Fibroblast of skin of left quadriceps (primary cell): ENCODE results near the gene GAS7.
A peak's percentile ranks its signal among the peaks of the same experiment; 100 is the strongest.

Experiments
- DNase-seq, 2 experiments: peaks; one replicate each; pipeline ENCODE4 v3.0.0-alpha.2; 2013; ENCODE audit warnings: low read depth in 2 of 2

GAS7 gene

DNA sequence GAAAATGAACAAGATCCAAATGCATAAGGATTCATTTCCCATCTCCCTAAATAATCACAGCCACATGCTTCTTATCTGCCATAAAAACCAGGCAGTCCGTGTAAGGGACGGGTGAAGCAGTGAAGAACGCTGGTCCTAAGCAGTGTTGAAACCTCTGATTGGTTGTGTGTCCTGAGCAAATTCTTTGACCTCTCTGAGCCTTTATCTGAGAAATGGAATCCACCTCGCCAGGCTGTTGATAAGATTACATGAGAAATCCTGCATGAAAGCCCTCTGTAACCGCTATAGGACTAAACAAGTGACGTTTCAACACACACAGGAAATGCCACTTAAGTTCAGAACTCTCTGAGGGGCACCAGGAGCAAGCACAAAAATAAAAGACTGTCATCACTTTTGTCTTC is 26.8 kb downstream of the GAS7 start:
- no peak for DNase-seq

DNA sequence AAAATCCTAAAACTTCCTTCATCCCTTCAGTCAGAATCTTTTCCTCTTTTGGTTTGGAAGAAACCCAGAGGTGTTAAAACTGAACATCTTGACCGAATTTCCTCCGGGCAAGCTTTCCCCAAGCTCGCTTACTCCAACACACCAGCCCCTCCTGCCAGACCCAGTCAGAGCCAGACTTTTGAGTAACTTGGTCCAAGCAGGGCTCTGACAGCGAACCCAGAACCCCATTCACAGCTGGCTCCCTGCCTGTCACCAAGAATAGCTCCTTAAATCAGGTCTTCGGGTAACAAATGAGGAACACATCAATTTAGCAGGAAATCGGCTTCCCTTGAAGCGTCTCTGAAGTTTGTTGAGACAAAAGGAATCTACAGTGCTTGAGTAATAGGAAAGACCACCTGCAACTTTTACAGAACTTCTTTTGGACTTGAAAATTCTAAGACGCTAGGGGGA is 27.3 kb downstream of the GAS7 start:
- peak in 1 of 2 experiments; percentile 53 for DNase-seq

DNA sequence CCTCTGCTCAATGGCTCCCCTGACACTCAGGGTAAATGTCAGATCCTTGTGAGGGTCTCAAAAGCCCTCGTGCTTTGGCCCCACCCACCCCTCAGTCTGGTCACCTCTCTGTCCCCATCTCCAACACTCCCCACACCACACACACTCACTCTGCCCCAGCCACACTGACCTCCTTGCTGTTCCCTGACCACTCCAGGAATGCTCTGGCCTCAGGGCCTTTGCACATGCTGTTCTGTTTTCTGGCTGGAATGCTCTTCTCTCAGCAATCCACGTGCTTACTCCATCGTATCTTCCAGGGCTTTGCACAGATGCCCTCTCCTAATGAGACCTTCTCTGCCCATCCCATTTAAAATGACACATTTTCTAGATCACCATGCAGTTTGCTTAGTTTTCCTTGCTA is 28.2 kb downstream of the GAS7 start:
- DNase-seq: no peak

DNA sequence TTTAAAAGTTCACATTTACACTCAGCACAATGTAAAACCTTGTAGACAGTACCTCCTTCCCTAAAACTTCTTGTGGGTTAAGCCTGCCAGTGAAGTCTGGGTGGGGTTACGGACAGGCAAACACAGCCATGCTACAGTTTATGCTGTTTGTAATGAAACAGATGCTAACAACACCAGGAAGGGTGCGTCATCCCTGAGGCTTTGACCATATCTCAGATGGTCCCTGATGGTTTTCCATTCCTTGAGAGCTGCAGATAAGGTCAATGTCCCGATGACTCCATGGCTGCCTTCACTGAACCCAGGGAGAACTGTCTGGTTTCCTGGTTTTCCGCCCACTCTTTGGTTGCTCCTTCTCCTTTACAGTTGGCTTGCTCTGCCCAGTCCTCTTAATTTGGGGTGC is 29.1 kb downstream of the GAS7 start:
- no peak for DNase-seq

DNA sequence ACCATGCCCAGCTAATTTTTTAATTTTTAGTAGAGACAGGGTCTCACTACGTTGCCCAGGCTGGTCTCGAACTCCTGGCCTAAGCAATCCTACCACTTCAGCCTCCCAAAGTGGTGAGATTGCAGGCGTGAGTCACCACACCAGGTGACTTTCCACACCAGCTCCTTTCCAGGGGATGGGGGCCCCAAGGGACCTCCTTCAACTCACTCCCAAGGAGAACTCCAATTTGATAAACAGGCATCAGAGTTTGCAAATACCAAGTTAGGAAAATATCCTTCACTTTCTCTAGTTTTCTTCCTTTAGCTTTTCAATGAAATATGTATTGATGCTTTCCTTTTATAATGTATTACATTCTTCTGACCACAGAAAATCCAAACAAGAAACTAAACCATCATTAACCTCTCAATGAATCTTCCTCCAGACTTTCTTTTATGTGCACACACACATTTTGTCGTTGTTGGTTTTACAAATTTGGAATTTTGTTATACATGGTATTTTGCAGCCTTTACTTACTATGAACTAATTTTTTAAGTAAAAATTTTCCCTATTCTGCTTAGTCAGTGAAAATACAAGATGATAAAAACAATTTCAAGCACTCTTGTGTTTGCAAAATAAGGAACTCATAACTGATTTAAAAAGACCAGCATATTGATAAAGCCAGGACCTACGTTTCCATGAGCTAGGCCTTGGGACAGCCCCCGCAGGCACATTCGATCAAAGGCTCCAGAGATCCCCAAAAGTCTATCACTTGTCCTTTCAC is 32.0 kb downstream of the GAS7 start:
- peak in 1 of 2 experiments; percentile 20 for DNase-seq

DNA sequence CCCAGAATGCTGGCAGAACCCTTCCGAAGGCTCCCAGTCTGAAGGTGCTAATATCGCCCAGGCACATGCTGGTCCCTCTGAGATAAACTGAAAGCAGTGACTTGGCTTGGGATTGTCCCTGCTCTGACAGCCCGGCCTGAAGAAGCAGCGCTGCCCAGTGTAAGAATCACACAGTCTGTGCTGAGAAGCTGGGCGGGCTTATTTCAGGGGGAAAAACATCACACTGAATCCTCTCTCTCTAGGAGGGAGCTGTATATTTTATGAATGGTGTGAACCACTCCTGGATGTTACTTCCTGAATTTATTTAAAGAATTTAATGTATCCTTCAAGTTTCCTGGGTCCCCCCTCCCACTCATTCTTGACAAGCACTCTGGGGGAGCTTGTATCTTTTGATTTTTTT is 36.3 kb downstream of the GAS7 start:
- DNase-seq: no peak

DNA sequence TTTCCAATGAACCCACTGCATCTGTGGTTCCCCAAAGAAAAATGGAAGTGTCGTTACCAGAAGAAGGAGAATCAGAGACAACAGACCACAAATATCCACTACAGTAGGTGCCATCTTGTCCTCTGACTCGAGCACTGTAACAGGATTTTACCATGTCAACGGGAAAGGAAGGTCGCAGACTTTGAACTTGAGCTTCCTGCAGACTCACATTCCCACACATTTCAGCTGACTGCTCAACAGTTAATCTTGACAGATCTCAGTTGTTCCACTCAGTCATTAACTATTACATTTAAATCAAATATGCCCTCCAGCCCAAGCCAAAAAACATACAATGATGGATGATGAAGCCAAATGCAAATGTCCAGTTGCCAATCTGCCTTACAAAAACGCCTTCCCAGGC is 37.0 kb downstream of the GAS7 start:
- no peak for DNase-seq

DNA sequence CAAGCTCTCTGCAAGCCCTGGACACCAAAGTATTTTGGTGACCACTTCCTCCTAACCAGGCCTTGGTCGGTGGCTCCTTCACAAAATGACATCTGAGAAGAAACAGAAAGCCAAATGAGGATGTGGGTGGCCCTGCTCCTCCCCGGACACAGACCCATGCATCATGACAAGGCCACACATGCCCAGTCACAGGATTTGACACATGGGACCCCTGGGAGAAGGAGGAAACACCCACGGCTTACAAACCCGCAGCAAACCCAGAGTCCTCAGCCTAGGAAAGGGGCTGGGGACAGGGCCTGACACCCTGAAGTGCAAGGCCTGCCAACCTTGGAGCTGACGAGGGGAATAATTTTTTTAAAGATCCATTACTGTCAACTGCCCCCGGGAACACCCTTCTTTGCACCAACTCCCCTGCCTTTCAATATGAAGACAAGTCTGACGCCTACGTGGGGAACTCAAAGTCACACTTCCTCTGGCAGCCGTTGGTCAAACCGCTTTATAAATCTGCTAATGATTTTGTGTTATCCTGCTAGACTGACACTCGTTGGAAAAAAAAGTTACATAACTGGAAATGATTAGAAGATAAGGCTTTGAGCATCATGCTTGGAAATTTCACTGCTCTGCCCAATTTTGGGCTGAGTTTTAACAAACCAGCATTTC is 41.3 kb downstream of the GAS7 start:
- DNase-seq: no peak

DNA sequence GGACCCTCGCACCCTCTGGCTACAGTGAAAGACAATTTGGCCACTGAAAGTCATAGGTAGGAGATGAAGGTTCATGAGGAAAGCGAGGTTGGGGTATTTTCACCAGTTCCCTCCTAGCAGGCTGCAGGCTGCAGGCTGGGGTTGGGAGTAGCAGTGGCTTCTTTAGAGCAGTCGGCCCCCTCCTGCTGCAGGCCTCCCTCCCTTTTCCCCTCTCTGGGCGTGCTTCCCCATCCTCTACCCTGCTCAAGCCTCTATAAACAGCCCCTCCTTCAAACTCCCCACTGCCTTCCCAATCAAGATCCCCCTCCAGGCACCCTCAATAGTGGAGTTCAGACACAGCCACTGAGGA is 41.8 kb downstream of the GAS7 start:
- no peak for DNase-seq

DNA sequence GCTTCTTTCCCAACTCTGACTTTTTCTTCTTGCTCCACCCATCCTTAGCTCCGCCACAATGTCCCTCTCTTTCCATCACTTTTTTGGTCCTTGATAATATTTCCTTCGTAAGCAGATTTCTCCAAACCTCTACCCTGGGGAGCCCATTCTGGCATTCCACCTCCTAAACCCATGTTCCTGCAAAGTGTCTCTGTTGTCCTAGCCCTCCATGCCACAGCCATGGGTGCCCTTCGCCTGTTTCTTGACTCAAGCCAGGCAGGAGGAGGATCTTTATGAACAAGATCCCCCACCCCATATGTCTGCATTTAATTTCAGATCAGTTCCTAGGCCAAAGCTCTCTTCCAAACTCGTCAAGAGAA is 42.4 kb downstream of the GAS7 start:
- no peak for DNase-seq

DNA sequence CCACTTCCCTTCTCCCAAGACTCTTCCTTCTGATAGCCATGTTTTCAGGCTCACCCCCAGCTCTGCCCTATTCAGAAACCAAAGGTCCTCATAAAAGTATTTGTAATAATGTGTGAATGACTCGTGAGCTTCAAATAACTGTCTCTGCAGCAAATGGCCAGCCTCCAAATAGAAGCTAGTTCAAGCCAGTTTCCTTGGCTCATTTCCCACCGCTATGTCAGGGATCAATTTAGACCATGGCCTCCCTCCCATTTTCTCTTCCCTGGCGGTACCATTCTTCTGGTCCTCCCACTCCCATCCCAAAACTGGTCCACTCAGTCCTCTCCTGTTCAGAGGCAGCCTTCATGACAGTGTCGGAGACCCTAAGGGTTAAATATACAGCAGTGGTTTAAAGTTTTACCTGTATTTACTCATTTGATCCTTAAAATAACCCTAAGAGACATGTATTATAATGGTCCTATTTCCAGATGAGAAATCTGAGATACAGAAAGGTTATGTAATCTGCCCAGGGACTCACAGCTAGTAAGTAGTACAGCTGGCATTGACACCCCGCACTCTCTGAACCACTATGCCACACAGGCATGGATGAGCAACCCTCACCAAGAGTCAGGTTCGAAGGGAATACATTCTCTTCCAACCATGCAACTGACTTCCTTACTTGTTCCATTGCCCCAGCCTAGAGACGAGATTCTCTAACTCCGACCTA is 42.9 kb downstream of the GAS7 start:
- peak; percentile 63 to 64 for DNase-seq

DNA sequence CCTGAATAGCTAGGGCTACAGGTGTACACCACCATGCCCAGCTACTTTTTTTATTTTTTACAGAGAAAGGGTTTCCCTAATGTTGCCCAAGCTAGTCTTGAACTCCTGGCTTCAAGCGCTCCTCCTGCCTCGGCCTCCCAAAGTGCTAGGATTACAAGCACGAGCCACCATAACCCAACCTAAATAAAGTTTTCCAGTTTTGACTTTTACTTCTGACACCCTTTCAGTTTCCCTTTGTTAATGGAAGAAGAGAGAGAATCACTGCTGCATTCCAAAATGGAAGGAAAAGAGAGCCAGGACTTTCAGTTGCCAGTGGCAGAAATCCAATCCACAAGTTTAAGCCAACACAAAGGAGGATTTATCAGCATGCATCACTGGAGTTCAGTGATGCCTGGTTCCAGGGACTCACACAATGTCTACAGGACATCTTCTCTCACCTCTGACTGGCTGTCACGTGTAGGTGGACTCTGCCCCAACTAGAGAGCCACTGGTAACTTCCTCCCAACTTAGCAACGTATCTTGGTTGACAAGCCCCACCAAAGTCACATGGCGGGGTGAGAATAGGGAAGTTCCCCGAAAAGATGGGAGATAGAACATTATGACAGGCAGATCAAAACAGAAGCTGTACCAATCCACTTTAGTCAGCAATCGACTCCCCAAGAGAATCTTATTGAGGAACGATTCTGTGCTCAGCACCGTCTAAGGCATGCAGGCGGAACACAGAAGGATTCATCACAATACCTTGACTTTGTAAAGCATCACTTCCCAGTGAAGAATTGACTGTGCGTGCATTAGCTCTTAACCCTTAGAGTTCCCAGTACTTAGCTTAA is 46.5 kb downstream of the GAS7 start:
- no peak for DNase-seq

DNA sequence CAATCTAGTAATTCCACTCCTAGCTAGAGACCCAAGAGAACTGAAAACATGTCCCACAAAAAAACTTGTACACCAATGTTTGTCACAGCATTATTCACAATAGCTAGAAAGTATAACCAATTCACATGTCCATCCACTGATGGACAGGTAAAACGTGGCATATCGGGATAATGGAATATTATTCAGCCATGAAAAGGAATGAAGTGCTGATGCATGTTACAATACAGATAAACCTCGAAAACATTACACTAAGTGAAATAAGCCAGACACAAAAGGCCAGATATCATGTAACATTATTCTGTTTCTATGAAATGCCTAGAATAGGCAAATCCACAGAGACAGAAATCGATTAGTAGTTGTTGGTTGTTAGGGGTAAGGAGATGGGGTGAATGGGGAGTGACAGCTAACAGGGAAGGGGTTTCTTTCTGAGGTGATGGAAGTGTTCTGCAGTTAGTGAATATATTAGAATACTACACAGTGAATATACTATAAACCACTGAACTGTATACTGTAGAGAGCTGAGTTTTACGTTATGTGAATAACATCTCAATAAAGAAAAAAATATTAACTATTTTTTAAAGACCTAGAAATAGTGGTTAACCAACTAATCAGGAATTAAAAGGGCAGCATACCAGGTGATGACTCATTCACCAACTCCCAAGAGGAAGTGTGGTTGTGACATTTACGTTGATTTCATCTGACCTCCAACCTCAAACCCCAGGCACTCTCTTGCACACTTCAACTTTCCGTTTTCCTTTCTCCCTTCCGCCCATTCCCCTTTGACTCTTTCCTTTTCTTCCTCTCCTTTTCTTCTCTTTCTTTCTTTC is 48.6 kb downstream of the GAS7 start:
- DNase-seq: peak in 1 of 2 experiments; percentile 66

DNA sequence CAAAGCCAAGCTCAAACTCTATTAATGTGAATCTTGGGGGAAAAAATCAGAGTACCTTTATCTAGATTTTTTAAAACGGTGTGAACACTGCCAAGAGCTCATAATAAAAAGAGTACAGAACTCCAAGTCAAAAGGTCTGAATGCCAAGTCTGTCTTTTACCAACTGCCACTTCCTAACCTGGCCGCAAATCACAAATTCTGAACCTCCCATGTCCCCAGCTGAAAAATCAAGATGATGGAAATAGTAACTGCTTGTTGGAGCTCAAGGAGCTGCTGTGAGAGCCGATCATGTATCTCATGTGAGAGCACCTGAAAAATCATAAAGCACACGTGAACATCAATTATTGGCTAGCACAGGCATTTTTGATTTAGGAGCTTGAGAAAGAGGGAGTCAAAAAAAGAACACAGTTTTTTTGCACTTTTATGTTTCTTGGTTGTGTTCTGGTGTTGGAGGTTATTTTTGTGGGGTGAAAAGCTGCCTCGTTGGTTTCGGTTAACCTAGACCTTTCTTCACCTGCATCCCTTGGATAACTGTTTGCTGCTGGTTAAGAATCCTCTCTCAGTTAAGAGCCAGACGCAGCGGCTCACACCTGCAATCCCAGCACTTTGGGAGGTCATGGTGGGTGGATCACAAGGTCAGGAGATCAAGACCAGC is 50.5 kb downstream of the GAS7 start:
- no peak for DNase-seq

DNA sequence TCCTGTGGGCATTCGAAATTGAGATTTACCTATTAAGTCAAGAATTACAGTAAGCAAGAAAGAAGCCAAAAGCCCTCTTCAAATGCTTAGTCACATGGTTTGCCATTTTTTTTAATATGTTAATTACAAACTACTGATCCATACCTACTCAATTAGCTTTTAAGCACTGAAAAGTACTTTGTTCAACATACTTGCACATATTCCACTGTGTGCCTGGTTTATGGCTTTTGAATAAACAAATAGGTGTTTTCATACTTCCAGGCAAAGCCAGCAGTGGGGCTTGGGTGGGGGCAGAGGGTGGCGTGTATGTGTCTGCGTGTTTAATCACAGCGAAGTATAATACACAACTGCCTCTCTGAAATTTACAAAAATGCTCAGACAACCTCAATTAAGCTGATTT is 51.4 kb downstream of the GAS7 start:
- DNase-seq: no peak

DNA sequence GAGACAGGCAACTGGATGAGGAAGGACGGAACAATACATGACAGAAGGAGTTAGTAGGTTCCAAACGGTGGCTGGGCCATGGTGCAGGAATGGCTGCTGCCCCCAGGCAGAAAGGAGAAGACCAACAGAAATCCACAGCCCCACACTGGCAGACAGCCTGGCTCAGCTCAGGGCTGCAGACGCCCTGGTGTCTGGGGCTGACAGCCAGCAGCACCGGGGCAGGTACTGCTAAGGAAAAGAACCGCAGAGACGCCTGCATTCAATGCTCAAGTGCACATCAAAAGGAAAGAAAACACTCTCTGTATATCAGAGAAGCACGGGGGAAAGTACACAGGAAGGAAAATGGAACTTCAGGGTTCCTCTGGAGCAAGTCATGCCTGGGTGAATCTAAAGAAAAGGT is 53.4 kb downstream of the GAS7 start:
- DNase-seq: no peak

DNA sequence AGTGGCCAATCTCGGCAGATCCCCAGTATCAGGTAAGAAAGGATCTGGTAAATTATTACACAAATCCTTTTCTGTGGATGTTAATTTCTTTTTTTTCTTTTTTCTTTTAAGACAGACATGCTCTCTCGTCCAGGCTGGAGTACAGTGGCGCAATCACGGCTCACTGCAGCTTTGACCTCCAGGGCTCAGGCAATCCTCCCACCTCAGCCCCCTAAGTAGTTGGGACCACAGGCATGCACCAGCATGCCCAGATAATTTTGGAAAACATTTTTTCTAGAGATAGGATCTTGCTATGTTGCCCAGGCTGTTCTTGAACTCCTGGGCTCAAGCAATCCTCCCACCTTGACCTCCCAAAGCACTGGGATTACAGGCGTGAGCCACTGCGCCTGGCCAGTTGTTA is 54.0 kb downstream of the GAS7 start:
- DNase-seq: no peak

DNA sequence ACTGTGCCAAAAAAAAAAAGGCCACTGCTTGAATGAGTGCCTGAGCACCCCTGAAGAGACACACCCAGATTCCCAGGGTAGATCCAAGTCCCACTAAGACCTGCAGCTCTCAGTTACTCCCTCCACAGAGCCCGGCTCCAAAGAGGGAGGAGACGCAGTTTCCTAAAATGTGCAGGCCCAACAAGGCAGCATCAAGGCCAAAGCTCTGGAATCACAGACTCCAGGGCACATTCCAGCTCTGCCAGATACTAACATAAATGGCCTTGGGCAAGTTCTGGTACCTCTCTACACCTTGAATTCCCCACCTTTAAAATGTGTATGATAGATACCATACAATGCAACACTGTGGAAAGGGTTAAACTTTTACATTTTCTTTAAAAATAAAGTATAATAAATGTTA is 57.0 kb downstream of the GAS7 start:
- DNase-seq: no peak

DNA sequence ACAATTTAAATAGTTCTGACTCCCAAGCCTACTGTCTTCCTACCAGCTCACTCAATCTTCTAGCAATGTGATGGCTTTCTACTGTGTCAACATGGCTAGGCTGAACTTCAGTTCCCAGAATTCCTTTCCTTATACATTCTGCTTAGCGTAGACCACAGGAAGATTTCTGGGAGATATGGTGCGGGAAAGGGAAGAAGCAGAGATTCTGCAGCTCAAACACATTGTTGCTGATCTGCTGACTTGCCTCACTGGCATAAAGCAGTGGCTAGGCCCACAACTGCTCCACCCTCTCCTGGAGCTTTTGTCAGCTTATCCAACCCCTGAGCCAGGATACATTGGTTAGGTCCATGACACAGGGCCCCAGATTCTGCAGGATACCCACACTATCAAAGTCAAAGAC is 58.8 kb downstream of the GAS7 start:
- DNase-seq: no peak

DNA sequence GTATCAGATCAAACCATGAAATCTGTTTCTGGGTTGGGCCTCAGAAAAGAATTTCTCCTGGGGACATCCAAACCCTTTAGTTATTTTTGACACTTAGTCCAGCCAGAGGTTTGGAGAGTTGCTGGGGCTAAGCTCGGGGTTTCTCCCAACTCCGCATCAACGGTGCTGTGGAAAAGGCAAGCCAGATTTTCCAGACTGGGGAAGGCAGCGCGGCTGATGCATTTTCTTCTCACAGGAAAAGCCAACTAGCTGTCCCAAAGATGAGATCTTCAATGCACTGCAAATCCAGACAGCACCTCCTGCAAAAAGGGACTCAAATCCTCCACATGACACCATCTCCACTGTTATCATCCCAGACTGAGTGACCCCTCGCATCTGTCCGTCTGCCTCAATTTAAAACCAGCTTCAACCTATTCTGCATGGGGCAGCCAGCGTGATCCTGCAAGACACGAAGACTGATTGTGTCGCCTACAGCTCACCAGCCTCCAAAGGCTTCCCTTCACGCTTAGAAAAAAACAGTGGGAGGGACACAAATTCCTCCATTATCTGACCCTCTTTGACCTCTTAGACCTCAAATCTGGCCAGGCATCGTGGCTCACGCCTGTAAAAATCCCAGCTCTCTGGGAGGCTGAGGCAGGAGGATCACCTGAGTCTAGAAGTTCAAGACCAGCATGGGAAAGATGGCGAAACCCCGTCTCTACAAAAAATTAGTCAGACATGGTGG is 62.0 kb downstream of the GAS7 start:
- DNase-seq: no peak
